Measurements from ENCODE around the gene PCDHA8. TPM values are rescaled to one million over a fixed set of nuclear protein-coding genes. Genes with fewer than 3 reads are reported as not detected.
"Not testable (repeated sequence)": the region's sequence is repeated elsewhere in the genome, so short reads cannot be mapped to it uniquely, and the experiment has no call there.

The PCDHA8 gene
- total RNA-seq, 1 experiment from 2014 or later: not detected

DNA sequence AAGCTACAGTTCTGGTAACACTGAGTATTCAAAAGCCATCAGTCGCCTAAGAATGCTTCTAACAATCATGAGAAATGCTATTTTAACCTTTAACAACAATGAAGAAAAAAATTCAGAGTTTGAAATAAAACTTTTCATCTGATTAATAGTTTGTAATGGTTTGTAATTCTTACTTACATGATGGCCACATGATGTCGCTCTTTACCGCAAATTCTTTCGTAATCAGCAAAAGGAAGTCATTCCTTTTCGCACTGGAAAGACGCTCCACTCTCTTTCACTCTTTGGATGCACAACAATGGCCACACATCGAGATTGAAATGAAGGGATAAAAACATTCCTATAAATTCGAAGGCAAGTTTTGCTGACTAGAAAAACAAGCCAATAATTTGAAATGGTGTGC lies 7.0 kb upstream of the PCDHA8 start, which contains the start of gene PCDHA7:
Gene PCDHA7, plus strand, starts transcription at position 277 of the 400 bp plus-strand sequence. Its CDS starts 115 bp downstream, at position 392.
- ChIA-PET CTCF (no interaction called here), POLR2A (no interaction called here)
- Histone ChIP-seq H3K27me3 (replicated peaks; ENCODE audit: control insufficient read depth, insufficient read depth, low read length) (no peaks in the 10 kb centered on the region), H3K9me3 (no peaks in the 10 kb centered on the region; the same call in none of the 2 replicates), H3K4me3 (ENCODE audit: low read depth, low read length) (no peak within 1 kb of the TSS), H3K36me3 (ENCODE audit: control insufficient read depth, insufficient read depth, low read length) (no peaks in the 10 kb centered on the region), H3K4me1 (no peaks in the 10 kb centered on the region)
- no peaks in the 10 kb centered on the region for H3K27me3 Mint-ChIP-seq (ENCODE audit: insufficient read depth, unreplicated experiment)
- intact Hi-C loops (cut with micrococcal nuclease; ENCODE audit: unreplicated experiment): no loop called here
- no peak for DNase-seq
- no peaks in the 10 kb centered on the region for H3K9me3 Mint-ChIP-seq (ENCODE audit: unreplicated experiment)
- H3K36me3 Mint-ChIP-seq (ENCODE audit: insufficient read depth, unreplicated experiment): no peaks in the 10 kb centered on the region
- TF ChIP-seq, protein P1, sequence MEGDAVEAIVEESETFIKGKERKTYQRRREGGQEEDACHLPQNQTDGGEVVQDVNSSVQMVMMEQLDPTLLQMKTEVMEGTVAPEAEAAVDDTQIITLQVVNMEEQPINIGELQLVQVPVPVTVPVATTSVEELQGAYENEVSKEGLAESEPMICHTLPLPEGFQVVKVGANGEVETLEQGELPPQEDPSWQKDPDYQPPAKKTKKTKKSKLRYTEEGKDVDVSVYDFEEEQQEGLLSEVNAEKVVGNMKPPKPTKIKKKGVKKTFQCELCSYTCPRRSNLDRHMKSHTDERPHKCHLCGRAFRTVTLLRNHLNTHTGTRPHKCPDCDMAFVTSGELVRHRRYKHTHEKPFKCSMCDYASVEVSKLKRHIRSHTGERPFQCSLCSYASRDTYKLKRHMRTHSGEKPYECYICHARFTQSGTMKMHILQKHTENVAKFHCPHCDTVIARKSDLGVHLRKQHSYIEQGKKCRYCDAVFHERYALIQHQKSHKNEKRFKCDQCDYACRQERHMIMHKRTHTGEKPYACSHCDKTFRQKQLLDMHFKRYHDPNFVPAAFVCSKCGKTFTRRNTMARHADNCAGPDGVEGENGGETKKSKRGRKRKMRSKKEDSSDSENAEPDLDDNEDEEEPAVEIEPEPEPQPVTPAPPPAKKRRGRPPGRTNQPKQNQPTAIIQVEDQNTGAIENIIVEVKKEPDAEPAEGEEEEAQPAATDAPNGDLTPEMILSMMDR (IDR thresholded peaks at IDR 0.05; ENCODE audit: insufficient read depth in 1 of 2, low read depth in 1 of 2, low read length in 1 of 2, severe bottlenecking in 1 of 2, unreplicated experiment in 1 of 2): no peak
- BruUV-seq (replicated peaks): no TSS peak
- no peak within 1 kb of the TSS for H3K27ac Mint-ChIP-seq (ENCODE audit: unreplicated experiment)
- H3K4me3 Mint-ChIP-seq (ENCODE audit: unreplicated experiment): no peak within 1 kb of the TSS
- no peaks in the 10 kb centered on the region for H3K4me1 Mint-ChIP-seq (ENCODE audit: low read depth, unreplicated experiment)

DNA sequence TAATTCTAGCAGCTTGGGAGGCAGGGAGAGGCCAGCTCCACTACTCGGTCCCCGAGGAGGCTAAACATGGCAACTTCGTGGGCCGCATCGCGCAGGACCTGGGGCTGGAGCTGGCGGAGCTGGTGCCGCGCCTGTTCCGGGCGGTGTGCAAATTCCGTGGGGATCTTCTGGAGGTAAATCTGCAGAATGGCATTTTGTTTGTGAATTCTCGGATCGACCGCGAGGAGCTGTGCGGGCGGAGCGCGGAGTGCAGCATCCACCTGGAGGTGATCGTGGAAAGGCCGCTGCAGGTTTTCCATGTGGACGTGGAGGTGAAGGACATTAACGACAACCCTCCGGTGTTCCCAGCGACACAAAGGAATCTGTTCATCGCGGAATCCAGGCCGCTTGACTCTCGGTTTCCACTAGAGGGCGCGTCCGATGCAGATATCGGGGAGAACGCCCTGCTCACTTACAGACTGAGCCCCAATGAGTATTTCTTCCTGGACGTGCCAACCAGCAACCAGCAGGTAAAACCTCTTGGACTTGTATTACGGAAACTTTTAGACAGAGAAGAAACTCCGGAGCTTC lies 6.5 kb upstream of the PCDHA8 start:
- H3K4me1 Mint-ChIP-seq (ENCODE audit: low read depth, unreplicated experiment); H3K27ac Mint-ChIP-seq (ENCODE audit: unreplicated experiment); H3K36me3 ChIP-seq (ENCODE audit: control insufficient read depth, insufficient read depth, low read length); H3K9me3 ChIP-seq; intact Hi-C loops (cut with micrococcal nuclease; ENCODE audit: unreplicated experiment); CTCF ChIA-PET; DNase-seq; H3K36me3 Mint-ChIP-seq (ENCODE audit: insufficient read depth, unreplicated experiment); H3K9me3 Mint-ChIP-seq (ENCODE audit: unreplicated experiment); H3K27me3 Mint-ChIP-seq (ENCODE audit: insufficient read depth, unreplicated experiment); BruUV-seq (replicated peaks); H3K4me1 ChIP-seq; POLR2A ChIA-PET; H3K4me3 ChIP-seq (ENCODE audit: low read depth, low read length); H3K27me3 ChIP-seq (replicated peaks; ENCODE audit: control insufficient read depth, insufficient read depth, low read length); H3K4me3 Mint-ChIP-seq (ENCODE audit: unreplicated experiment): not testable (repeated sequence)

DNA sequence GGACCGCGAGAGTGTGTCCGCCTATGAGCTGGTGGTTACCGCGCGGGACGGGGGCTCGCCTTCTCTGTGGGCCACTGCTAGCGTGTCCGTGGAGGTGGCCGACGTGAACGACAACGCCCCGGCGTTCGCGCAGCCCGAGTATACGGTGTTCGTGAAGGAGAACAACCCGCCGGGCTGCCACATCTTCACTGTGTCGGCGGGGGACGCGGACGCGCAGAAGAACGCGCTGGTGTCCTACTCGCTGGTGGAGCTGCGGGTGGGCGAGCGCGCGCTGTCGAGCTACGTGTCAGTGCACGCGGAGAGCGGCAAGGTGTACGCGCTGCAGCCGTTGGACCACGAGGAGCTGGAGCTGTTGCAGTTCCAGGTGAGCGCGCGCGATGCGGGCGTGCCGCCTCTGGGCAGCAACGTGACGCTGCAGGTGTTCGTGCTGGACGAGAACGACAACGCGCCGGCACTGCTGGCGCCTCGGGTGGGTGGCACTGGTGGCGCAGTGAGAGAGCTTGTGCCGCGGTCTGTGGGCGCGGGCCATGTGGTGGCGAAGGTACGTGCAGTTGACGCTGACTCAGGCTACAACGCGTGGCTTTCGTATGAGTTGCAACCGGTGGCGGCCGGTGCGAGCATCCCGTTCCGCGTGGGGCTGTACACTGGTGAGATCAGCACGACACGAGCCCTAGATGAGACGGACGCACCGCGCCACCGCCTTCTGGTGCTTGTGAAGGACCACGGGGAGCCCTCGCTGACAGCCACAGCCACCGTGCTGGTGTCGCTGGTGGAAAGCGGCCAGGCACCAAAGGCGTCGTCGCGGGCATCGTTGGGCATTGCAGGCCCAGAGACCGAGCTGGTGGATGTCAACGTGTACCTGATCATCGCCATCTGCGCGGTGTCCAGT lies 5.1 kb upstream of the PCDHA8 start:
- no peaks in the 10 kb centered on the region for H3K27me3 Mint-ChIP-seq (ENCODE audit: insufficient read depth, unreplicated experiment)
- no peaks in the 10 kb centered on the region for H3K9me3 Mint-ChIP-seq (ENCODE audit: unreplicated experiment)
- intact Hi-C loops (cut with micrococcal nuclease; ENCODE audit: unreplicated experiment): no loop called here
- no peaks in the 10 kb centered on the region; the same call in none of the 2 replicates for H3K9me3 ChIP-seq
- no peaks in the 10 kb centered on the region for H3K4me1 Mint-ChIP-seq (ENCODE audit: low read depth, unreplicated experiment)
- TF ChIP-seq, protein P1 (IDR thresholded peaks at IDR 0.05; ENCODE audit: insufficient read depth in 1 of 2, low read depth in 1 of 2, low read length in 1 of 2, severe bottlenecking in 1 of 2, unreplicated experiment in 1 of 2): no peak
- DNase-seq: no peak
- H3K27ac Mint-ChIP-seq (ENCODE audit: unreplicated experiment): no peak overlapping the region
- H3K4me1 ChIP-seq: no peaks in the 10 kb centered on the region
- no peak overlapping the region for H3K4me3 ChIP-seq (ENCODE audit: low read depth, low read length)
- CTCF ChIA-PET: no interaction called here
- no peaks in the 10 kb centered on the region for H3K36me3 Mint-ChIP-seq (ENCODE audit: insufficient read depth, unreplicated experiment)
- no peaks in the 10 kb centered on the region for H3K36me3 ChIP-seq (ENCODE audit: control insufficient read depth, insufficient read depth, low read length)
- H3K27me3 ChIP-seq (replicated peaks; ENCODE audit: control insufficient read depth, insufficient read depth, low read length): no peaks in the 10 kb centered on the region
- POLR2A ChIA-PET: no interaction called here
- no TSS peak for BruUV-seq (replicated peaks)
- H3K4me3 Mint-ChIP-seq (ENCODE audit: unreplicated experiment): no peak overlapping the region
